Measurements from ENCODE around the gene SND1. TPM values are rescaled to one million over a fixed set of nuclear protein-coding genes. Genes with fewer than 3 reads are reported as not detected.

SND1 gene
- total and polyA plus RNA-seq, 10 donors: 61.7 to 173 (median 116) TPM

DNA sequence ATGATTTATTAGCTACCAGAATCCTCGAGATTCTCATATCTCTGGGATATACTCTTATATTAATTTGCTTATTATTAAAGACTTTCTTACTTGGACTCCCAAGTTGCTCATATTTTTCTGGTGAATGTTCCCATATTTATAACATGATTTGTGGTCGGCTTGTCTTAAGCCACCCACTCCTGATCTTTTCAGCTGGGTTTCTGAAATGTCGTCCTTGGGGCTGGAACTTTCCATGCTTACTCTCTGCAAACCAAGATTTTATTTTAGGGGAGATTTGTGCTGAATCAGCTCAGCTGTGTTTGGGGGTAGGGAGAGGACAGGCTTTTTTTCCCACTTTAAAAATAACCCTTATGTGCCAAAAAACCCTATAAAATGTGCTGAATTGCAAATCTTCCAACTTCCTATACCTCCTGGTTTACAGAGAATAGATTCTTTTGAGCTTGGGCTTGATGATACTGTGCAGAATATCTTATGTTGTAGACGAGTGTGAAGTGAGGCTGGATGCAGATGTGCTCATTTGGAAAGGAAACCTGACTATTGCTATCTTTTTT, 162.1 kb downstream of the SND1 start:
- no peak overlapping the region for H3K4me3 ChIP-seq
- DNase-seq: no peak
- H3K9me3 ChIP-seq: no peaks in the 10 kb centered on the region
- peaks cover 0 to 14% (median 5%) of the 10 kb centered on the region in 6 donors for H3K4me1 ChIP-seq
- no peak overlapping the region for H3K27ac ChIP-seq
- WGBS, 5 donors: 79 to 89% (median 86%) methylated on average over 4 of the region's 4 CpGs
- H3K36me3 ChIP-seq: peaks cover 0 to 12% (median 0%) of the 10 kb centered on the region in 6 donors
- intact Hi-C loops (cut with DNase I; ENCODE audit: low total_unique reads): no loop called here
- no peak for TF ChIP-seq POLR2A (IDR thresholded peaks at IDR 0.05)
- no peak for TF ChIP-seq CTCF (IDR thresholded peaks at IDR 0.05 in 8 of 11, conservative IDR thresholded peaks at IDR 0.05 in 3 of 11)
- TF ChIP-seq POLR2AphosphoS5 (IDR thresholded peaks at IDR 0.05): no peak
- no peaks in the 10 kb centered on the region for H3K27me3 ChIP-seq (replicated peaks in 1 of 7)

GRCh38 chr7:127815631-127816145, 163.7 kb downstream of the SND1 start:
- H3K27ac ChIP-seq: no peak overlapping the region
- peaks cover 0 to 5% (median 0%) of the 10 kb centered on the region in 6 donors for H3K36me3 ChIP-seq
- H3K27me3 ChIP-seq (replicated peaks in 1 of 7): no peaks in the 10 kb centered on the region
- TF ChIP-seq POLR2A (IDR thresholded peaks at IDR 0.05) (no peak), CTCF (IDR thresholded peaks at IDR 0.05 in 8 of 11, conservative IDR thresholded peaks at IDR 0.05 in 3 of 11) (no peak), POLR2AphosphoS5 (IDR thresholded peaks at IDR 0.05) (no peak)
- intact Hi-C loops (cut with DNase I; ENCODE audit: low total_unique reads): no loop called here
- no peak for DNase-seq
- H3K9me3 ChIP-seq: no peaks in the 10 kb centered on the region
- no peak overlapping the region for H3K4me3 ChIP-seq
- H3K4me1 ChIP-seq: peaks cover 0 to 27% (median 14%) of the 10 kb centered on the region in 6 donors
- 87 to 94% (median 93%) methylated on average over 3 of the region's 3 CpGs for WGBS, 5 donors

DNA sequence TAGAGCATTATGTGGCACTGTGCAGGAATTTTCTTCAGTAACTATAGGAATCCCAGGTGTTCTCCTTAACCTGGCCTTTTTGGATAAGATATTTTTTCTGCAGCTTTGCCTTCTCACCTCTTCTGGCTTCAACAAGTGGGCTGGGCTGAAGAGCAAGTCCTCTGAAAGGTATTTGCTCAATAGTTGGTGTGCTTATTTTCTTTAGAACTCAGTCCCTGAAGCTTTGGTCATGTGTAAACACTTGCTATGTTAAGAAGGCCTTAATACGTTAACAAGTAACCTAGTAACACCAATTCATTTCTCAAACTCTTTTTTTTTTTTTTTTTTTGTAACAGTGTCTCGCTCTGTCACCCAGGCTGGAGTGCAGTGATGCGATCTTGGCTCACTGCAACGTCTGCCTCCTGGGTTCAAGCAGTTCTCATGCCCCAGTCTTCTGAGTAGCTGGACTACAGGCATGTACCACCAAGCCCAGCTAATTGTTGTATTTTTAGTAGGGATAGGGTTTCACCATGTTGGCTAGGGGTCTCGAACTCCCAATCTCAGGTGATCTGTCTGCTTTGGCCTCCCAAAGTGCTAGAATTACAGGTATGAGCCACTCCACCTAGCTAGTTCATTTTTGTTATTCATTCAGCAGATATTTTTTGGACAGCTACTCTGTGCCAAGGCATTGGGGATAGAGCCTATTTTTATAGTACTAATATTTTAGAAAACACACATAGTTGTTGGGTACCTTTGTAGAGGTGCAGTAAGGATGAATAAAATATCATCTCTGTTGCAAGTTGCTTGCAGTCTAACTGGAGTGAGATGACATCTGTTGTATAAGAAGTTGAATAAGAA, 164.6 kb downstream of the SND1 start:
- 92 to 95% (median 94%) methylated on average over 5 of the region's 5 CpGs for WGBS, 5 donors
- H3K36me3 ChIP-seq: peaks cover 0 to 5% (median 0%) of the 10 kb centered on the region in 6 donors
- TF ChIP-seq POLR2AphosphoS5 (IDR thresholded peaks at IDR 0.05) (no peak), POLR2A (IDR thresholded peaks at IDR 0.05) (no peak), CTCF (IDR thresholded peaks at IDR 0.05 in 8 of 11, conservative IDR thresholded peaks at IDR 0.05 in 3 of 11) (no peak)
- no peaks in the 10 kb centered on the region for H3K9me3 ChIP-seq
- no peak overlapping the region for H3K27ac ChIP-seq
- intact Hi-C loops (cut with DNase I; ENCODE audit: low total_unique reads): no loop called here
- DNase-seq: no peak
- H3K4me3 ChIP-seq: no peak overlapping the region
- peaks cover 0 to 30% (median 14%) of the 10 kb centered on the region in 6 donors for H3K4me1 ChIP-seq
- H3K27me3 ChIP-seq (replicated peaks in 1 of 7): no peaks in the 10 kb centered on the region

DNA sequence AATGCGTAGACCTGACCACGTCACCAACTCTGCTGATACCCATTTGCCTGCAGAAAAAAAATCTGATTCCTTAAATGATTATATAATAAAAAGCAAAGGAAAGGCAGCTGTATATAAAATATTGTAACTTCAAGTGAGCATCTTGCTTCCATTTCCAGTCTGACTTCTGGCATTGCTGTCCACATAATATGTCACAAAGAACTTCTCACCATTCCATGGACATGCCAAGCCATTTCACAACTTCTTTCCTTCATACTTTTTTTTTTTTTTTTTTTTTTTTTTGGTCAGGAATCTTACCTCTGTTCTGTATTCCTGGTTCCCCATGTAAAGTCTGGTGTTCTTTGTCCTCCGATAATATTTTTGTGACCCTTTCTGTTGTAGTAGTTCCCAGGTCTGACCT, 165.5 kb downstream of the SND1 start:
- no peak overlapping the region for H3K27ac ChIP-seq
- 94 to 98% (median 97%) methylated on average over 3 of the region's 3 CpGs for WGBS, 5 donors
- TF ChIP-seq CTCF (IDR thresholded peaks at IDR 0.05 in 8 of 11, conservative IDR thresholded peaks at IDR 0.05 in 3 of 11) (no peak), POLR2A (IDR thresholded peaks at IDR 0.05) (no peak)
- intact Hi-C loops (cut with DNase I; ENCODE audit: low total_unique reads): no loop called here
- H3K4me1 ChIP-seq: peaks cover 0 to 35% (median 15%) of the 10 kb centered on the region in 6 donors
- DNase-seq: no peak
- H3K27me3 ChIP-seq (replicated peaks in 1 of 7): no peaks in the 10 kb centered on the region
- peaks cover 0 to 3% (median 0%) of the 10 kb centered on the region in 6 donors for H3K36me3 ChIP-seq
- no peak overlapping the region for H3K4me3 ChIP-seq
- no peaks in the 10 kb centered on the region for H3K9me3 ChIP-seq
